Esophagus squamous epithelium (tissue), 5 donors: ENCODE data around the gene KIF4B. TPM values are rescaled to one million over a fixed set of nuclear protein-coding genes. Genes with fewer than 3 reads are reported as not detected.
"Not testable (repeated sequence)": the region's sequence is repeated elsewhere in the genome, so short reads cannot be mapped to it uniquely, and the experiment has no call there.

Experiments
- DNase-seq: peaks from one replicate; lab custom pipeline; 2025; lab: John Stamatoyannopoulos, UW
- H3K27ac ChIP-seq, 4 donors: fragments of 200-600 bp; sonication (generic); one replicate each; pipeline ENCODE4 v1.5.1; 2016 to 2019; ENCODE audit warnings: mild to moderate bottlenecking in 1 of 4
- H3K27me3 ChIP-seq, 4 donors: fragments of 200-600 bp; sonication (generic); 1 replicate in 3 of 4; 2 replicates in 1 of 4; pipeline versions ENCODE4 v1.5.1 to v1.6.0; 2017 to 2021; ENCODE audit warnings: antibody characterized with exemption in 1 of 4
- H3K36me3 ChIP-seq, 3 donors: fragments of 200-600 bp; sonication (generic); one replicate each; pipeline ENCODE4 v1.5.1; 2016 to 2019
- H3K4me1 ChIP-seq, 3 donors: fragments of 200-600 bp; sonication (generic); one replicate each; pipeline ENCODE4 v1.5.1; 2017 to 2019
- H3K4me3 ChIP-seq, 4 donors: fragments of 200-600 bp; sonication (generic); 1 replicate in 3 of 4; 2 replicates in 1 of 4; pipeline ENCODE4 v1.5.1; 2016 to 2019; ENCODE audit warnings: mild to moderate bottlenecking in 2 of 4, moderate library complexity in 1 of 4
- H3K9me3 ChIP-seq, 3 donors: fragments of 200-600 bp; sonication (generic); one replicate each; pipeline ENCODE4 v1.5.1; 2016 to 2019
- POLR2A ChIP-seq, 4 donors: fragments of 450-650 bp; IDR thresholded peaks; one replicate each; pipeline ENCODE4 v1.6.1; 2017; ENCODE audit warnings: antibody characterized with exemption in 4 of 4, mild to moderate bottlenecking in 4 of 4, moderate library complexity in 3 of 4
- WGBS, 2 donors: methylation state at CpG; one replicate each; pipeline ENCODE4 v1.1.5; 2018; 5-methylcytosine and 5-hydroxymethylcytosine counted together
- intact Hi-C: fragments of 100-400 bp; cut with DNase I; formaldehyde crosslinking; loops from one replicate; pipeline ENCODE4 v1.15.0; 2022
- total RNA-seq, 4 donors: library from RNA; depleted of rRNA; stranded (reverse); fragments of >200 nt; gene quantifications; one replicate each; pipeline ENCODE4 v1.1.0, GENCODE V29; 2016
- TF ChIP-seq, protein P1 (sequence below), 6 experiments: fragments of 450-650 bp in 4 of 6; fragments of 200-600 bp in 2 of 6; sonication (generic) in 2 of 6; IDR thresholded peaks; one replicate each; pipeline ENCODE4 v1.5.1; 2016 to 2019; ENCODE audit warnings: antibody characterized with exemption in 6 of 6, mild to moderate bottlenecking in 4 of 6, moderate library complexity in 4 of 6
- donor health status: DM: yes; HTN: yes; CAD: no.

The KIF4B gene
- total RNA-seq, 4 donors from 2014 or later, result not detected

DNA sequence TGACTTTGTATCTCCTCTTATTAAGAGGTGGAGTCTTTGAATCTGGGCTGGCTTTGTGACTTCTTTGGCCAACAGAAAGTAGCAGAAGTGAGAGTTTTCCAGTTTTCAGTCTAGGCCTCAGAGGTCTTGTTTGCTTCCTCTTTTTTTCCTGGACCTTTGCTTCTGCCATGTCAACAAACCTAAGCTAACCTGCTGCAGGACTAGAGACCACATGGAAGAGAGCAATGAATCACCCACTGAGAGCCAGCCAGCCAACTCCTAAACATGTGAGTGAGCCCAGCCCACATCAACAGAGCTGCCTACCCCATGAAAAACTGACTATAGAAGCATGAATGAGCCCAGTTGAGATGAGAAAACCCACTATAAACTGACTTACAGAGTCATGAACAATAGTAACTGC lies 42.8 kb upstream of the KIF4B start:
- intact Hi-C loops, result no loop called here
- Histone ChIP-seq H3K4me1 (peaks cover 0 to 2% (median 0%) of the 10 kb centered on the region in 3 donors), H3K36me3 (peaks cover 0 to 38% (median 0%) of the 10 kb centered on the region in 3 donors), H3K27ac (no peak overlapping the region), H3K9me3 (no peaks in the 10 kb centered on the region), H3K27me3 (no peaks in the 10 kb centered on the region), H3K4me3 (no peak overlapping the region)
- no peak for DNase-seq
- TF ChIP-seq, protein P1, sequence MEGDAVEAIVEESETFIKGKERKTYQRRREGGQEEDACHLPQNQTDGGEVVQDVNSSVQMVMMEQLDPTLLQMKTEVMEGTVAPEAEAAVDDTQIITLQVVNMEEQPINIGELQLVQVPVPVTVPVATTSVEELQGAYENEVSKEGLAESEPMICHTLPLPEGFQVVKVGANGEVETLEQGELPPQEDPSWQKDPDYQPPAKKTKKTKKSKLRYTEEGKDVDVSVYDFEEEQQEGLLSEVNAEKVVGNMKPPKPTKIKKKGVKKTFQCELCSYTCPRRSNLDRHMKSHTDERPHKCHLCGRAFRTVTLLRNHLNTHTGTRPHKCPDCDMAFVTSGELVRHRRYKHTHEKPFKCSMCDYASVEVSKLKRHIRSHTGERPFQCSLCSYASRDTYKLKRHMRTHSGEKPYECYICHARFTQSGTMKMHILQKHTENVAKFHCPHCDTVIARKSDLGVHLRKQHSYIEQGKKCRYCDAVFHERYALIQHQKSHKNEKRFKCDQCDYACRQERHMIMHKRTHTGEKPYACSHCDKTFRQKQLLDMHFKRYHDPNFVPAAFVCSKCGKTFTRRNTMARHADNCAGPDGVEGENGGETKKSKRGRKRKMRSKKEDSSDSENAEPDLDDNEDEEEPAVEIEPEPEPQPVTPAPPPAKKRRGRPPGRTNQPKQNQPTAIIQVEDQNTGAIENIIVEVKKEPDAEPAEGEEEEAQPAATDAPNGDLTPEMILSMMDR (IDR thresholded peaks at IDR 0.05), result no peak
- no peak for TF ChIP-seq POLR2A (IDR thresholded peaks at IDR 0.05)

DNA sequence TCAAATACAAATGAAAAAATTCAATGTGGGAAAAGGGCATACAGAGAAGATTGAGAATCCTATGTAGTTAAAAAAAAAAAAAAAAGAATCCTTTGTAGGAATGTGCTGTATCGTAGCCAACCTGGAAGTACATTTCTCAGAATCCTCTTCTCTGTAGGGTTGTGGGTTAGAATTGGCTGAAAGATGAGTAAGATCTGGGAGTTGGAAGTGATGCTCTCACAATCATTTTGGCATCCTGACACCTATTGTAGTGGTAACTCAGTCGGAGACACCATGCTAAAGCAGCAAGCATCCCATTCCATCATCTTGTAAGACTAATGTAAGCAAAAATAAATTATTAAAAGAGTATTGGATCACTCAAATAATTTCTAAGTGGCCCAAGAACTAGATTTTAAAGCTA lies 42.1 kb upstream of the KIF4B start:
- no peaks in the 10 kb centered on the region for H3K9me3 ChIP-seq
- WGBS, 2 donors, result 72 to 78% methylated on average over 2 of the region's 2 CpGs
- H3K4me1 ChIP-seq, result no peaks in the 10 kb centered on the region
- intact Hi-C loops, result no loop called here
- H3K36me3 ChIP-seq, result peaks cover 0 to 34% (median 0%) of the 10 kb centered on the region in 3 donors
- H3K4me3 ChIP-seq, result no peak overlapping the region
- no peaks in the 10 kb centered on the region for H3K27me3 ChIP-seq
- no peak for TF ChIP-seq POLR2A (IDR thresholded peaks at IDR 0.05)
- TF ChIP-seq, protein P1 (IDR thresholded peaks at IDR 0.05), result no peak
- H3K27ac ChIP-seq, result no peak overlapping the region
- DNase-seq, result no peak

DNA sequence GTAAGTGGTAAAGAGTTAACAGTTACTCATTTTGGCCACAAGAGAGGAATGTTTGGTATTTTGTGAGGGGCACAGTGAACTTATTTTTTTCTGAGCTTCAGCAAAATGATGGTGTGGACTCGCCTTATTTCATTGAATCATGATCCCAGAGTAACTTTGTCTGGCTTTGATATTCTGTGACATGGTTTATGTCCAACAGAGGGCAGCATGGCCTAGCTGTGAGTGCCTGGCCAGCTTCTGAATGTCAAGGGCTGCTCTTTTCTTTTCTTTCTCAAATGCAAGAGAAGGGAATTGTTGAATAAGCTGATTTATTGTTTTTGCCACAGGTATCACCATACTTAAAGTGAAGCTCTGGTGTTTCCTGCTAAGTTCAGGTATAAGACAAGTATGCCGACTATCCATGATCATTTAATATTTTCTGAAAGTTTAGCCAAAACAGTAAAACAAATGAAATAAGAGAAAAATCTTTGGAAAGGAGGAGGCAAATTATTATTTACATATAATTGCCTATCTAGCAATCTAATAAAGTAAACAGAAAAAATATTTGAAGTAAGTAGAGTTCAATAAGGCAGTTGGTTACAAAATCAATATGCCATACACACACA lies 41.0 kb upstream of the KIF4B start:
- H3K36me3 ChIP-seq, result peaks cover 0 to 24% (median 0%) of the 10 kb centered on the region in 3 donors
- no peak overlapping the region for H3K4me3 ChIP-seq
- intact Hi-C loops, result no loop called here
- no peaks in the 10 kb centered on the region for H3K9me3 ChIP-seq
- TF ChIP-seq, protein P1 (IDR thresholded peaks at IDR 0.05), result peak in 5 of 6 experiments; percentile 13 to 56 (median 43)
- TF ChIP-seq POLR2A (IDR thresholded peaks at IDR 0.05), result no peak
- no peaks in the 10 kb centered on the region for H3K4me1 ChIP-seq
- no peak overlapping the region for H3K27ac ChIP-seq
- H3K27me3 ChIP-seq, result no peaks in the 10 kb centered on the region
- WGBS, 2 donors, result 76 to 81% methylated on average over 2 of the region's 2 CpGs
- DNase-seq, result no peak

DNA sequence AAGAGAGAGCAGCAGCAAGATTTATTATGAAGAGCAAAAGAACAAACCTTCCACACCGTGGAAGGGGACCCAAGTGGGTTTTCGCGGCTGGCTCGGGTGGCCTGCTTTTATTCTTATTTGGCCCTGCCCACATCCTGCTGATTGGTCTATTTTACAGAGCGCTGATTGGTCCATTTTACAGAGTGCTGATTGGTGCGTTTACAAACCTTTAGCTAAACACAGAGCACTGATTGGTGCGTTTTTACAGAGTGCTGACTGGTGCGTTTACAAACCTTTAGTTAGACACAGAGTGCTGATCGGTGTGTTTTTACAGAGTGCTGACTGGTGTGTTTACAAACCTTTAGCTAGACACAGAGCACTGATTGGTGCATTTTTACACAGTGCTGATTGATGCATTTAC lies 37.5 kb upstream of the KIF4B start:
- H3K27ac ChIP-seq, H3K4me3 ChIP-seq, H3K4me1 ChIP-seq, H3K36me3 ChIP-seq, DNase-seq, intact Hi-C loops, H3K27me3 ChIP-seq, H3K9me3 ChIP-seq: not testable (repeated sequence)
- WGBS, 2 donors, result 93 to 97% methylated on average over 6 to 9 of the region's 9 CpGs

DNA sequence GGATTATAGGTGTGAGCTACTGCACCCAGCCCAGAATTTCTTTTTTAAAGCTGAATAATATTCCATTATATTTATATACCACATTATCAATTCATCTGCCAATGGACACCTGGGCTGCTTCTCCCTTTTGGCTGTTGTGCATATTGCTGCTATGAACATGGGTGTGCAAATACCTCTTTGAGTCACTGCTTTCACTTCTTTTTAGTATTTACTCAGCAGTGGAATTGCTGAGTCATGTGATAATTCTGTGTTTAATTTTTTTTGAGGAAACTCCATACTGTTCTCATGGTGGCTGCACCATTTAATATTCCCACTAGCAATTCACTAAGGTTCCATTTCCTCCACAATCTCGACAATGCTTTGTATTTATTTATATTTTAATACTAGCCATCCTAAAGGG lies 36.1 kb upstream of the KIF4B start:
- H3K4me3 ChIP-seq, result no peak overlapping the region
- no peak overlapping the region for H3K27ac ChIP-seq
- H3K4me1 ChIP-seq, result no peaks in the 10 kb centered on the region
- WGBS, 2 donors, result 31 to 75% methylated on average over 1 of the region's 1 CpG
- intact Hi-C loops, result no loop called here
- DNase-seq, result no peak
- H3K27me3 ChIP-seq, result no peaks in the 10 kb centered on the region
- TF ChIP-seq POLR2A (IDR thresholded peaks at IDR 0.05), result no peak
- TF ChIP-seq, protein P1 (IDR thresholded peaks at IDR 0.05), result no peak
- H3K9me3 ChIP-seq, result no peaks in the 10 kb centered on the region
- H3K36me3 ChIP-seq, result peaks cover 0 to 6% (median 0%) of the 10 kb centered on the region in 3 donors

DNA sequence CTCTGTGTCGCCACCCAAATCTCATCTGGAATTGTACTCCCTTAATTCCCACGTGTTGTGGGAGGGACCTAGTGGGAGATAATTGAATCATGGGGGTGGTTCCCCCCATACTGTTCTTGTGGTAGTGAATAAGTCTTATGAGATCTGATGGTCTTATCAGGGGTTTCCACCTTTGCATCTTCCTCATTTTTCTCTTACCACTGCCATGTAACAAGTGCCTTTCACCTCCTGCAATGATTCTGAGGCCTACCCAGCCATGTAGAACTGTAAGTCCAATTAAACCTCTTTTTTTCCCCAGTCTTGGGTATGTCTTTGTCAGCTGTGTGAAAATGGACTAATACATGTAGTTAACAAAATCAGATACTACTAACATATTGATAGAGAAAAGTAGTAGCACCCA lies 35.3 kb upstream of the KIF4B start:
- WGBS, 2 donors, result 91% methylated on average over 2 of the region's 2 CpGs
- H3K36me3 ChIP-seq, H3K27me3 ChIP-seq, intact Hi-C loops, H3K4me1 ChIP-seq, DNase-seq, H3K27ac ChIP-seq, H3K4me3 ChIP-seq, H3K9me3 ChIP-seq: not testable (repeated sequence)
